Measurements from ENCODE around the gene SETDB2. TPM values are rescaled to one million over a fixed set of nuclear protein-coding genes. Genes with fewer than 3 reads are reported as not detected.
"Not testable (repeated sequence)": the region's sequence is repeated elsewhere in the genome, so short reads cannot be mapped to it uniquely, and the experiment has no call there.

The SETDB2 gene
- total RNA-seq, 2 donors from 2014 or later: 9.0 to 17.6 TPM

DNA sequence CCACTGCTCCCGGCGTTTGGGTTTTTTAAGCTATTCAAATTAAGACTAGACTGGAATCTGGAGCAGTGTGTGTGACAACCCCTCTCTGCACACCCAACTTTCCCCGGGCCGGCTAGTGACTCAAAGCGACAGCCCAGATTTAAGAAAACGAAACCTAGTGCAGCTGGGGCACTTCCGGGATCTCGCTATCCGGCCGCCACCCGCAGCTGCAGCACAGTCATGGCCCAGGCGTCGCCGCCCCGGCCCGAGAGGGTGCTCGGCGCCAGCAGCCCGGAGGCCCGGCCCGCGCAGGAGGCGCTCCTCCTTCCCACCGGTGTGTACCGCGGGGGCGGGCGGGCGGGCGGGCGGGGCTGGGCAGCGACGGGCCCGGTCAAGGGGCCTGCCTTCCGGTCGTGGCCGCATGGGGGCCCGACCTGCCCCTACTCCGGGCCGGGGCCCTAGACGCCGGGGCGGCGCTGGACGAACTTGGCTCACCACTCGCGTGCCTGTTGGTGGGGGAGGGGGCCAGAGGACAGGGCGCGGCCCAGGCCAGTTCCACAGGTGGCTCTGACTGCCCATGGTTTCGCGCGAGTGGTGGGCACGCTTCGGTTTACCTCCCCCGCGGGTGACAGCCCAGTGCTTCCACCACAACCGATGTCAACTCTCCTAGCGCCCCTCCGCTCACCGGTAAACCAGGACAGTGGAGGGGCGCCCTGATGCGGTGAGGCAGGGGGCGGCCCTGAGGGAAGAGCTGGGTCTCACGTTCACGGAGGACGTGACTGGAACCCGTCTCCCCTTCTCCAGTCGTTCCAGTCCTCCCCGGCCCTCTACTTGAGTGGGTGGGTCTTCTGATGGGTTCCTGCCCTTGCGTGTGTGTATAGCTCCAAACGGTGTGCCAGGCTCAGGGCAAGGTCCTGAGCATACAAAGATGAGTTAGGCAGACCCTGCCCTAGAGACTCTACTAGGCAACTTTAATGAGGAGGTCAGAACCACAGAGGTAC, 52.0 kb downstream of the SETDB2 start, which contains the start of gene PHF11:
Gene PHF11, plus strand, starts transcription at position 171 of the 980 bp plus-strand sequence. Its CDS starts 49 bp downstream, at position 220.
- H3K4me1 ChIP-seq (replicated peaks): no peaks in the 10 kb centered on the region
- TF ChIP-seq POLR2AphosphoS5 (IDR thresholded peaks at IDR 0.05): peak; percentile 10
- TF ChIP-seq, protein P1, sequence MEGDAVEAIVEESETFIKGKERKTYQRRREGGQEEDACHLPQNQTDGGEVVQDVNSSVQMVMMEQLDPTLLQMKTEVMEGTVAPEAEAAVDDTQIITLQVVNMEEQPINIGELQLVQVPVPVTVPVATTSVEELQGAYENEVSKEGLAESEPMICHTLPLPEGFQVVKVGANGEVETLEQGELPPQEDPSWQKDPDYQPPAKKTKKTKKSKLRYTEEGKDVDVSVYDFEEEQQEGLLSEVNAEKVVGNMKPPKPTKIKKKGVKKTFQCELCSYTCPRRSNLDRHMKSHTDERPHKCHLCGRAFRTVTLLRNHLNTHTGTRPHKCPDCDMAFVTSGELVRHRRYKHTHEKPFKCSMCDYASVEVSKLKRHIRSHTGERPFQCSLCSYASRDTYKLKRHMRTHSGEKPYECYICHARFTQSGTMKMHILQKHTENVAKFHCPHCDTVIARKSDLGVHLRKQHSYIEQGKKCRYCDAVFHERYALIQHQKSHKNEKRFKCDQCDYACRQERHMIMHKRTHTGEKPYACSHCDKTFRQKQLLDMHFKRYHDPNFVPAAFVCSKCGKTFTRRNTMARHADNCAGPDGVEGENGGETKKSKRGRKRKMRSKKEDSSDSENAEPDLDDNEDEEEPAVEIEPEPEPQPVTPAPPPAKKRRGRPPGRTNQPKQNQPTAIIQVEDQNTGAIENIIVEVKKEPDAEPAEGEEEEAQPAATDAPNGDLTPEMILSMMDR (IDR thresholded peaks at IDR 0.05): no peak
- TF ChIP-seq POLR2A (IDR thresholded peaks at IDR 0.05): peak; percentile 46
- WGBS: 9% methylated on average over 24 of the region's 71 CpGs
- intact Hi-C loops (cut with DNase I): loop anchor here (5.0 kb wide), 3 partner anchors 49 to 194 kb away; no protein-coding TSS in a partner anchor
- no peaks in the 10 kb centered on the region for H3K36me3 ChIP-seq
- peak within 1 kb of the TSS; percentile 92 to 95 for H3K27ac ChIP-seq
- peak; percentile 77 for DNase-seq (ENCODE audit: low spot score)
- no peaks in the 10 kb centered on the region for H3K9me3 ChIP-seq
- H3K4me3 ChIP-seq: peak within 1 kb of the TSS; percentile 58 to 65
- no peaks in the 10 kb centered on the region for H3K27me3 ChIP-seq (replicated peaks; ENCODE audit: insufficient read depth)

DNA sequence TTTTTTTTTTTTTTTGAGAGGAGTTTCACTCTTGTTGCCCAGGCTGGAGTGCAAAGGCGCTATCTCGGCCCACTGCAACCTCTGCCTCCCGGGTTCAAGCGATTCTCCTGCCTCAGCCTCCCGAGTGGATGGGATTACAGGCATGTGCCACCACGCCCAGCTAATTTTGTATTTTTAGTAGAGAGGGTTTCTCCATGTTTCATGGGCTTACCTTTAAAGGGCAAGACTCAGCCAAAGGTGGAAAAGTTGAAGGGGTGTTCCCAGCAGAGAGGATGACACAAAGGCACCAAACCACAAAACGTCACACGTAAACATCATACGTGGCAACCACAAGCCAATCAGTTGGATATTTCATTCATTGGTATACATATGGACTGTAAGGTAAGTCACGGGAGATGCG, 52.8 kb downstream of the SETDB2 start:
- not testable (repeated sequence) for H3K27ac ChIP-seq; DNase-seq (ENCODE audit: low spot score); H3K9me3 ChIP-seq; H3K36me3 ChIP-seq; H3K4me3 ChIP-seq; H3K4me1 ChIP-seq (replicated peaks); H3K27me3 ChIP-seq (replicated peaks; ENCODE audit: insufficient read depth)
- WGBS: 81% methylated on average over 11 of the region's 11 CpGs
- intact Hi-C loops (cut with DNase I): loop anchor here (5.0 kb wide), 3 partner anchors 50 to 195 kb away; no protein-coding TSS in a partner anchor

DNA sequence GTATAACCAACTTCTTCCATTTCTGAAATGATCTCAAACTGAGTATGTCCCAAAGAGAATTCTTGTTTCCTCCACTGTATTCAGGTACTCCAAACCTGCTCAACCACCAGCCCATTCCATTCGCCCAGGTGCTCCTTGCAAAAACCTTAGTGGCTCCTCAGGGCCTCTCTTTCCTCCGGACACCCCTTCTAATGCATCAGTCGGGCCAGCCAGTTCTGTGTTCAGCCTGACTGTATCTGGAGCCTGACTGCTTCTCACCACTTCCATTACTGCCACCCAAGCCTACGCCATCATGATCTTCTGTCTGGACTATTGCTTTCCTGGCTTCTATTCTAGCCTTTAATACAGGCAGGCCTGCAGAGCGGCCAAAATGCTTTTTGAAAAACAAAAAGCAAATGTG, 53.2 kb downstream of the SETDB2 start:
- Histone ChIP-seq H3K9me3 (no peaks in the 10 kb centered on the region), H3K4me3 (no peak overlapping the region), H3K27me3 (replicated peaks; ENCODE audit: insufficient read depth) (no peaks in the 10 kb centered on the region), H3K4me1 (replicated peaks) (no peaks in the 10 kb centered on the region), H3K27ac (no peak overlapping the region), H3K36me3 (no peaks in the 10 kb centered on the region)
- 86% methylated on average over 5 of the region's 5 CpGs for WGBS
- intact Hi-C loops (cut with DNase I): loop anchor here (5.0 kb wide), 3 partner anchors 50 to 195 kb away; no protein-coding TSS in a partner anchor
- no peak for DNase-seq (ENCODE audit: low spot score)
- TF ChIP-seq POLR2A (IDR thresholded peaks at IDR 0.05) (no peak), POLR2AphosphoS5 (IDR thresholded peaks at IDR 0.05) (no peak)
- TF ChIP-seq, protein P1 (IDR thresholded peaks at IDR 0.05): no peak

DNA sequence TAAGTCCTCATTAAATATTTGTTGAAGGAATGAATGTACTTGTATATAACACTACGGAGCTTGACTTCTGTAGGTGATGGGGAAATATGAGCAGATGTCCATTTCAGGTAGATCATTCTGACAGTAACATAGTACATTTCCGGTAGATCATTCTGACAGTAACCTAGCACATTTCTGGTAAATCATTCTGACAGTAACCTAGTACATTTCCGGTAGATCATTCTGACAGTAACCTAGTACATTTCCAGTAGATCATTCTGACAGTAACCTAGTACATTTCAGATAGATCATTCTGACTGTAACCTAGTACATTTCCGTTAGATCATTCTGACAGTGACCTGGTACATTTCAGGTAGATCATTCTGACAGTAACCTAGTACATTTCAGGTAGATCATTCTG, 54.1 kb downstream of the SETDB2 start:
- Histone ChIP-seq H3K4me3 (no peak overlapping the region), H3K36me3 (no peaks in the 10 kb centered on the region), H3K9me3 (no peaks in the 10 kb centered on the region), H3K4me1 (replicated peaks) (no peaks in the 10 kb centered on the region), H3K27me3 (replicated peaks; ENCODE audit: insufficient read depth) (no peaks in the 10 kb centered on the region), H3K27ac (no peak overlapping the region)
- intact Hi-C loops (cut with DNase I): loop anchor here (5.0 kb wide), 3 partner anchors 51 to 196 kb away; no protein-coding TSS in a partner anchor
- 78% methylated on average over 4 of the region's 4 CpGs for WGBS
- TF ChIP-seq POLR2A (IDR thresholded peaks at IDR 0.05) (no peak), POLR2AphosphoS5 (IDR thresholded peaks at IDR 0.05) (no peak)
- TF ChIP-seq, protein P1 (IDR thresholded peaks at IDR 0.05): no peak
- DNase-seq (ENCODE audit: low spot score): no peak

DNA sequence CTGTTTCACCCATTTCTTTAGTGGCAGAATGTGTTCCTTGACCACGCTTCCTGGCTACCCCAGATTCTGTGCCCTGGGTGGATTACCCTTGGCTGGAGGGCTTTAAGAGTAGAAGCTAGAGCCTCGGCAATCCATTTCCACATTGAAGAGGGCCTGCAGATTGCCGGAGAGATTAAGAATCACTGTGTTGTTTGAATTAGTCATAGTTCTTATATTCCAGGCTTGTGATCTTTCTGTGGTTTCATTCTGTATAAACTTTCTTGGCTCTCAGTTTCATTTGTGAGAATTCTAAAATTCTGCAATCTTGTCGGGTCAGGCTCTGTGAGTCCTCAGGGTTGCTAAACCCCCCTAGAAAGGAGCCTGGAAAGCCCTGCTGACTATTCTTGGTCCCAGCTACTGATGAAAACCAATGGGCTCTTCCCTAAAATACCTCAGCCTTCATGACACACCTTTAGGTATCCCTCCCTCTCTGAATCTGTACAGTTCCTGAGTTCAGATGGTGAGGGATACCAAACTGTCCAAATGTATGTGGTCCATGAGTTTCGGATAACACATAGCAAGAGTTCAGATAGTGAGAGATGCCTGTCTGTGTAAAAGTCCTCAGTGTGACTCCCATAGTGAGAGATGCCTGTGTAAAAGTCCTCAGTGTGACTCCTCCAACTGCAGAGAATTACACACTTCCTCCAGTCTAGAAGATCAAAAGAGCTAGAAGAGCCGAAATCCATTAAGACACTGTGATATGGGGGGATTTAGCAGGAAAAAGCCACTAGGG, 56.0 kb downstream of the SETDB2 start:
- TF ChIP-seq, protein P1 (IDR thresholded peaks at IDR 0.05): no peak
- TF ChIP-seq POLR2AphosphoS5 (IDR thresholded peaks at IDR 0.05) (no peak), POLR2A (IDR thresholded peaks at IDR 0.05) (no peak)
- Histone ChIP-seq H3K27me3 (replicated peaks; ENCODE audit: insufficient read depth) (no peaks in the 10 kb centered on the region), H3K4me1 (replicated peaks) (no peaks in the 10 kb centered on the region), H3K36me3 (no peaks in the 10 kb centered on the region), H3K9me3 (no peaks in the 10 kb centered on the region), H3K27ac (no peak overlapping the region), H3K4me3 (no peak overlapping the region)
- no peak for DNase-seq (ENCODE audit: low spot score)
- WGBS: 64% methylated on average over 6 of the region's 6 CpGs
- intact Hi-C loops (cut with DNase I): loop anchor here (5.0 kb wide), 3 partner anchors 53 to 198 kb away; no protein-coding TSS in a partner anchor

Data from prostate gland (tissue), 2 donors.